Neural cell (in vitro differentiated cells): ENCODE measurements around the gene GRHL3. TPM values are rescaled to one million over a fixed set of nuclear protein-coding genes. Genes with fewer than 3 reads are reported as not detected.

Source experiments
- H2AFZ ChIP-seq: fragments of 200-600, 300-800 bp; sonication (generic), shearing (Covaris generic); 2 replicates; pipeline ENCODE4 v1.6.0; 2014; ENCODE audit warnings: low read depth, mild to moderate bottlenecking, antibody characterized with exemption, low read length, moderate library complexity
- H3F3A ChIP-seq: fragments of 200-600 bp; shearing (Covaris generic); 2 replicates; pipeline ENCODE4 v1.6.1; 2016; ENCODE audit warnings: mild to moderate bottlenecking, moderate library complexity, mixed read lengths, antibody characterized with exemption, low read length; ENCODE audit not compliant: insufficient read depth, poor library complexity, severe bottlenecking
- H3K27ac ChIP-seq: fragments of 200-600, 300-800 bp; sonication (generic), shearing (Covaris generic); 2 replicates; pipeline ENCODE4 v1.5.1; 2014; ENCODE audit warnings: mild to moderate bottlenecking, low read length, moderate library complexity
- H3K27me3 ChIP-seq: fragments of 300-800, 200-600 bp; sonication (generic), shearing (Covaris generic); 2 replicates; pipeline ENCODE4 v1.6.0; 2014; ENCODE audit warnings: mild to moderate bottlenecking, low read depth, low read length, moderate library complexity; ENCODE audit not compliant: insufficient read depth
- H3K36me3 ChIP-seq: fragments of 300-800, 200-600 bp; sonication (generic), shearing (Covaris generic); 2 replicates; pipeline ENCODE4 v1.5.1; 2014; ENCODE audit warnings: mild to moderate bottlenecking, antibody characterized with exemption, low read length, moderate library complexity; ENCODE audit not compliant: insufficient read depth
- H3K4me2 ChIP-seq: fragments of 300-800, 200-600 bp; sonication (generic), shearing (Covaris generic); 2 replicates; pipeline ENCODE4 v1.6.0; 2014; ENCODE audit warnings: mild to moderate bottlenecking, low read length
- H3K4me3 ChIP-seq: fragments of 300-800, 200-600 bp; sonication (generic), shearing (Covaris generic); 2 replicates; pipeline ENCODE4 v1.5.1; 2014; ENCODE audit warnings: mild to moderate bottlenecking, low read length, moderate library complexity
- H3K79me2 ChIP-seq: fragments of 200-600 bp; shearing (Covaris generic); replicated peaks from 2 replicates; pipeline ENCODE4 v1.6.0; 2014; ENCODE audit warnings: mild to moderate bottlenecking, low read length, moderate library complexity; ENCODE audit not compliant: insufficient read depth
- H3K9ac ChIP-seq: fragments of 300-800, 200-600 bp; sonication (generic), shearing (Covaris generic); 2 replicates; pipeline ENCODE4 v1.6.1; 2016; ENCODE audit warnings: mild to moderate bottlenecking, low read length, mixed read lengths
- H3K9me2 ChIP-seq: fragments of 200-600 bp; shearing (Covaris generic); 2 replicates; pipeline ENCODE4 v1.6.1; 2016; ENCODE audit warnings: mild to moderate bottlenecking, low read length, mixed read lengths; ENCODE audit not compliant: insufficient read depth
- H3K9me3 ChIP-seq: fragments of 200-600, 300-800 bp; sonication (generic), shearing (Covaris generic); 2 replicates; pipeline ENCODE4 v1.6.1; 2016; ENCODE audit warnings: mild to moderate bottlenecking, mixed run types, low read length, moderate library complexity, mixed read lengths
- H4K20me1 ChIP-seq: fragments of 200-600 bp; shearing (Covaris generic); 2 replicates; pipeline ENCODE4 v1.6.1; 2016; ENCODE audit warnings: mild to moderate bottlenecking, mixed run types; ENCODE audit not compliant: insufficient read depth
- CTCF ChIP-seq: fragments of 450-650 bp; IDR thresholded peaks from 2 replicates; pipeline ENCODE4 v1.5.1; 2014; ENCODE audit warnings: antibody characterized with exemption, mild to moderate bottlenecking, moderate library complexity; ENCODE audit not compliant: poor library complexity, severe bottlenecking
- EP300 ChIP-seq: fragments of 450-650 bp; conservative IDR thresholded peaks from 2 replicates; pipeline ENCODE4 v1.6.1; 2014; ENCODE audit warnings: antibody characterized with exemption, mild to moderate bottlenecking, moderate library complexity; ENCODE audit not compliant: poor library complexity, severe bottlenecking
- EZH2 ChIP-seq: fragments of 200-600, 300-800 bp; shearing (Covaris generic), sonication (generic); IDR thresholded peaks from 2 replicates; pipeline ENCODE4 v1.6.1; 2014; ENCODE audit warnings: antibody characterized with exemption, low read length, borderline replicate concordance, mild to moderate bottlenecking; ENCODE audit not compliant: insufficient read depth, poor library complexity, severe bottlenecking
- MXI1 ChIP-seq: fragments of 450-650 bp; conservative IDR thresholded peaks from 2 replicates; pipeline ENCODE4 v1.6.1; 2014; ENCODE audit warnings: antibody characterized with exemption, mild to moderate bottlenecking; ENCODE audit not compliant: poor library complexity, severe bottlenecking
- POLR2AphosphoS5 ChIP-seq: IDR thresholded peaks from 2 replicates; pipeline ENCODE4 v1.6.1; 2012
- RAD21 ChIP-seq: fragments of 450-650 bp; conservative IDR thresholded peaks from 2 replicates; pipeline ENCODE4 v1.6.1; 2014; ENCODE audit warnings: antibody characterized with exemption, mild to moderate bottlenecking, moderate library complexity
- REST ChIP-seq: IDR thresholded peaks from 2 replicates; pipeline ENCODE4 v1.6.1; 2012; ENCODE audit warnings: borderline replicate concordance
- SMC3 ChIP-seq: fragments of 450-650 bp; conservative IDR thresholded peaks from 2 replicates; pipeline ENCODE4 v1.6.1; 2014; ENCODE audit warnings: antibody characterized with exemption, mild to moderate bottlenecking, moderate library complexity; ENCODE audit not compliant: poor library complexity
- TAF1 ChIP-seq: IDR thresholded peaks from 2 replicates; pipeline ENCODE4 v1.6.1; 2012; ENCODE audit warnings: low read depth
- polyA plus RNA-seq: library from polyadenylated mRNA; depleted of rRNA; stranded (reverse); fragments of >200 nt; gene quantifications from 2 replicates; pipeline ENCODE4 v1.2.3, GENCODE V29; 2014

The GRHL3 gene
- polyA plus RNA-seq, 1 donor from 2014 or later = not detected

DNA sequence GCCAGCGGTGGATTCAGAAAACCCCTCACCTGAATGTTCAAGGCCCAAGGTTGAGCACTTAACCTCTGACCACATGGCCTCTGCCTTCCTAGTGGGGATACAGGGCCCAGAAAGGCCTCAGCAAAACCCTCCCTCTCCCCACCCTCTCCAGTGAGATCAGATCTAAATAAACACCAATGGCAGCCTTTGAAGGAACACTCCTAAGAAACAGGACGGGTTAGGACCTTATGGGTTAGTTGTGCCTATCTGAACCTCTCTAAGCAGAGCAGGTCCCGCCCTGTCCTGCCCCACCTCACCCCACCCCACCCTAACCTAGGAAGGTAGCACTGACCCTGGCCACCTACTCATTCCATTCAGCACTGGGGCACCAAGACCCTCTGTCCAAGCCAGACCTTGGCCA is 7.9 kb upstream of the GRHL3 start:
- H3K36me3 ChIP-seq = no peaks in the 10 kb centered on the region
- no peaks in the 10 kb centered on the region for H3K9me2 ChIP-seq
- H3K27me3 ChIP-seq = no peaks in the 10 kb centered on the region
- H3K9me3 ChIP-seq = no peaks in the 10 kb centered on the region
- no peak for TF ChIP-seq EP300
- no peak for TF ChIP-seq EZH2
- TF ChIP-seq POLR2AphosphoS5 = no peak
- TF ChIP-seq REST = no peak
- no peak for TF ChIP-seq TAF1
- no peak for TF ChIP-seq CTCF
- TF ChIP-seq RAD21 = no peak
- no peak for TF ChIP-seq SMC3
- TF ChIP-seq MXI1 = no peak
- no peak overlapping the region for H2AFZ ChIP-seq
- no peaks in the 10 kb centered on the region for H4K20me1 ChIP-seq
- H3K27ac ChIP-seq = no peak overlapping the region
- H3K4me3 ChIP-seq = no peak overlapping the region
- no peaks in the 10 kb centered on the region for H3F3A ChIP-seq
- no peak overlapping the region for H3K9ac ChIP-seq
- no peak overlapping the region for H3K4me2 ChIP-seq
- H3K79me2 ChIP-seq = no peaks in the 10 kb centered on the region

DNA sequence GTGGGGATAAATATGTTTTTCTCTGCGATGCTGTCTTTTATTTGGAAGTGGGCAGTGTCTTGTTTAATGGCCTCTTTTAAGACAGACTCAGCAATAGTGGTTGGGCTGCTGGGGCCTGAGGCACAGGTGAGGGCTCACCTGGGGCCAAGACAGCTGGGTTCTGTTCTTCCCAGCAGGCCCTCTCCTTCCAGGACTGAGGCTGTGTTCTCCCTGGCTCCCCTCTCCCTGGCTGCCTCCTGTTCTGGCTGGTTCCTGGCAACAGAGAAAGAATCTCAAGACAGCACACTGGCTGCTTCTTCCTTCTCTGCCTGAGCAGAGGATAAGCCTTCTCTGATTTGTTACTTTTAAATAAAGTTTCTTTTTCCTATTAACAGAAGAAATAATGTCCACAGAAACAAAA is 7.4 kb upstream of the GRHL3 start:
- H3K79me2 ChIP-seq = no peaks in the 10 kb centered on the region
- no peaks in the 10 kb centered on the region for H3F3A ChIP-seq
- H3K36me3 ChIP-seq = no peaks in the 10 kb centered on the region
- H3K27ac ChIP-seq = no peak overlapping the region
- no peaks in the 10 kb centered on the region for H3K9me2 ChIP-seq
- H3K9ac ChIP-seq = no peak overlapping the region
- H4K20me1 ChIP-seq = no peaks in the 10 kb centered on the region
- TF ChIP-seq POLR2AphosphoS5 = no peak
- TF ChIP-seq EP300 = no peak
- TF ChIP-seq CTCF = no peak
- TF ChIP-seq EZH2 = no peak
- TF ChIP-seq REST = no peak
- no peak overlapping the region for H2AFZ ChIP-seq
- no peak overlapping the region for H3K4me2 ChIP-seq
- H3K4me3 ChIP-seq = no peak overlapping the region
- no peaks in the 10 kb centered on the region for H3K27me3 ChIP-seq
- H3K9me3 ChIP-seq = no peaks in the 10 kb centered on the region
